ENCODE measurements around the gene ALOX15B. TPM values are rescaled to one million over a fixed set of nuclear protein-coding genes. Genes with fewer than 3 reads are reported as not detected.
A peak's percentile ranks its signal among the peaks of the same experiment; 100 is the strongest.
"Not testable (repeated sequence)": the region's sequence is repeated elsewhere in the genome, so short reads cannot be mapped to it uniquely, and the experiment has no call there.

ALOX15B gene
- total and polyA plus RNA-seq, 10 donors = 0.13 to 7.8 (median 2.7) TPM

DNA sequence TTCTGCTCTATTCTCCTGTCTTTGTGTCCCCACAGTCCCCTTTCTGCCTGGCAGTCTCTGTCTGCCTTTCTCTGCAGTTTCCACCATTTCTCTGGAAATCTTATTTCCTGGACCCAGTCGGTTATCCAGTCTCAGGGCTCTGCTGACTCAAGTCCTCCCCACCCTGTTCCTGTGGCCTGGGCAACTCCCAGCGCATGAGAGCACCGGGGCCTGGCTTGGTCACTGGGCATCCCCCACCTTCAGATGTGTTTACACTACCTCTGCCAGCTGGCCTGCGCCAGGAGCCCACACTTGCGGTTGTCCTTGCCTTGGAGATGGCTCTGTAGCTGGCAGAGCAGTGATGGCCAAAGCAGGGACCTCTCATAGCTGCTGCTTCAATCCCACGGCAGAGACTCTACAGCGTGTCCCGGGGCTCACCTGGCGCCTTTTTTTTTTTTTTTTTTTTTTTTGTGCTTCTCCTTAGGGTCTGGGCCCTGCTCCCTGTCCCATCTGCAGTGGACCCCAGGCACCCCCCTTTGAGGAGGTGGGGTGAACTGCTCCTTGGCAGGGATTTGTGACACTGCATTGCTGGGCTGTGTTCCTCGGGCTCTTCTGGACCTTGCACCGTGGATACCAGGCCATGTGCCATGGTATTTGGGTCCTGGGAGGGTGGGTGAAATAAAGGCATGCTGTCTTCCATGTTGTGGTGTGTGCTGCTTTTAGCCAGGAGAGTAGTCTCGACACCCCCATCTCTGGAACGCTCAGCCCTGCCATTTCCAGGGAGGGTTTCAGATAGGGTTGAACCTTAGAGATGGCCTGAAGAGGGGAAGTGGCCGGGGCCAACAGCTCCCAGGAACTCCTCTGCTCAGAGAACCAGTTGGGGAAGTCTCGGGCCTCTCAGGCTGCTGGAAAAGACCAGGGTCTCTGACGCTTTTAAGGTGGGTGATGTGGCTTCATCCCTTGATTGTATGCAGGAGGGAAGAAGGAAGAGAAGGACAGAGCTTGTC, 18.9 kb upstream of the ALOX15B start:
- Histone ChIP-seq H3K27me3 (replicated peaks in 1 of 7) (peaks cover 0 to 45% (median 19%) of the 10 kb centered on the region in 7 donors), H3K9me3 (no peaks in the 10 kb centered on the region), H3K36me3 (no peaks in the 10 kb centered on the region), H3K27ac (peak overlapping the region in 1 of 8 donors; percentile 43), H3K4me1 (peaks cover 10 to 75% (median 35%) of the 10 kb centered on the region in 6 donors), H3K4me3 (no peak overlapping the region)
- WGBS, 5 donors = 62 to 80% (median 70%) methylated on average over 15 to 16 of the region's 16 CpGs
- TF ChIP-seq POLR2A (IDR thresholded peaks at IDR 0.05) (no peak), POLR2AphosphoS5 (IDR thresholded peaks at IDR 0.05) (no peak), CTCF (IDR thresholded peaks at IDR 0.05 in 8 of 11, conservative IDR thresholded peaks at IDR 0.05 in 3 of 11) (no peak)
- intact Hi-C loops (cut with DNase I; ENCODE audit: low total_unique reads) = no loop called here
- DNase-seq = peak; percentile 64

DNA sequence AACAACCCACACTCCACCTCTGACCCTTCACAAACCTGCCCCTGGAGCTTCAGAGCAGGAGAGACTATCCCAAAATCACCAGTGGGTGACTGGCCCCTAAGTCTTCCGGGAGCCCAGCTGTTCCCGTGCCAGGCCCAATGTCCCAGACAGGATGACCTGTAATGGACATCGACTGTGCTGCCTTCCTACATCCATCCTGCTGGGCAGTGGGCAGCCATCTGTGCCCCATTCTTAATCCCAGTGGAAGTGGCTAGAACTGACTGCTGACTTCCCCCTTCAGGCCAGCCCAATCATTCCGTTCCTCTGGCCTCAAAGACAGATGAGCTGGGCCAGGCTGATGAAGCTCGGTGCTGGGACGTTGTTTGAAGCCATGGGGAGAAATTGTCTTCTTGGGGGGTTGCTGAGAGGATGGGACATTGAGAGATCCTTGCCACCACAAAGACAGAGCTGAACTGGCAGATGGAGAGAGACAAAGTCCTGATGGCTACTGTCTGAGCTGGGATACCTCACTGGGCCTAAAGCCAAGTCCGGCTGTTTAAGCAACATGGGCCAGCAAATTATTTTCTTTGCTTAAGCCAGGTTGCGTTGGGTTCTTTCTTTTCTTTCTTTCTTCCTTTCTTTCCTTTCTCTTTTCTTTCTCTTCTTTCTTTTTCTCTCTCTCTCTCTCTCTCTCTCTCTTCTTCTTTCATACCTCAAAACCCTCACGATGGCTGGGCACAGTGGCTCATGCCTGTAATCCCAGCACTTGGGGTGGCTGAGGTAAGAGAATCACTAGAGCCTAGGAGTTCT, 17.9 kb upstream of the ALOX15B start:
- intact Hi-C loops (cut with DNase I; ENCODE audit: low total_unique reads) = no loop called here
- DNase-seq = peak; percentile 22
- Histone ChIP-seq H3K9me3 (no peaks in the 10 kb centered on the region), H3K27me3 (replicated peaks in 1 of 7) (peaks cover 0 to 44% (median 8%) of the 10 kb centered on the region in 7 donors), H3K4me3 (no peak overlapping the region), H3K36me3 (no peaks in the 10 kb centered on the region), H3K27ac (no peak overlapping the region), H3K4me1 (peaks cover 7 to 69% (median 31%) of the 10 kb centered on the region in 6 donors)
- no peak for TF ChIP-seq POLR2AphosphoS5 (IDR thresholded peaks at IDR 0.05)
- WGBS, 5 donors = 84 to 92% (median 89%) methylated on average over 8 to 9 of the region's 9 CpGs

DNA sequence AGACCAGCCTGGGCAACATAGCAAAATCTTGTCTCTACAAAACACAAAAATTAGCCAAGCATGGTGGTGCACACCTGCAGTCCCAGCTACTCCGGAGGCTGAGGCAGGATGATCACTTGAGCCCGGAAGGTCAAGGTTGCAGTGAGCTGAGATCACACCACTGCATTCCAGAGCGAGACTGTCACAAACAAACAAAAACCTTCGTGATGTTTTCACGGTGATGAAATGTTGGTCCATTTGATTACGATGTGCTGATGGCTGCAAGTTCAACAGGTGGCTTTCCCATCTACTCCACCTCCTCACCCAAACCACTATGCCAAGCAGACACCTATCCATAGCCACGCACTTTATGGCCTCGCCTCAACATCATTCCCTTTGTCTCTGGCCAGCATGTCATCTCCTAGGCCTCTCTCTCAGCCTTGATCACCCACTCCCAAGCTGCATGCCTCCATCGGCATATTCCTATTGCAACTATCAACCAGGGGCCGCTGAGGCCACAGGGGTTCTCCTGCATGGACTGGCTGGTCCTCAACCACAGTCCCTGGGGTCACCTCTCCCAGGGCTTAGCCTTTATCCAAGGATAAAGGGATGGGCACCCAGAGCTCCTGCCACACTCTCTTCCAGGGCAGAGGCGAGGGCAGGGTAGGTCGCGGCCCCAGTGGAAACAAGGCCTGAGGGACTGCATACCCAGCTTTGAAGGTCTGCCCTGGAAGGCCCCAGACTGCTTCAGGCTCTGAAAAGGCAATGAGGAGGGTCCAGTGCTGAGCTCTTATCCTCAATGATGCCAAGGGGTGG, 17.1 kb upstream of the ALOX15B start:
- no peak for TF ChIP-seq CTCF (IDR thresholded peaks at IDR 0.05 in 8 of 11, conservative IDR thresholded peaks at IDR 0.05 in 3 of 11)
- no peak for TF ChIP-seq POLR2A (IDR thresholded peaks at IDR 0.05)
- TF ChIP-seq POLR2AphosphoS5 (IDR thresholded peaks at IDR 0.05) = no peak
- no peaks in the 10 kb centered on the region for H3K9me3 ChIP-seq
- 89 to 96% (median 93%) methylated on average over 10 to 13 of the region's 13 CpGs for WGBS, 5 donors
- intact Hi-C loops (cut with DNase I; ENCODE audit: low total_unique reads) = no loop called here
- no peaks in the 10 kb centered on the region for H3K36me3 ChIP-seq
- peaks cover 0 to 39% (median under 1%) of the 10 kb centered on the region in 7 donors for H3K27me3 ChIP-seq (replicated peaks in 1 of 7)
- peak; percentile 48 for DNase-seq
- H3K4me3 ChIP-seq = no peak overlapping the region
- H3K4me1 ChIP-seq = peaks cover 1 to 61% (median 23%) of the 10 kb centered on the region in 6 donors
- no peak overlapping the region for H3K27ac ChIP-seq

GRCh38 chr17:8022360-8023003, 16.4 kb upstream of the ALOX15B start:
- peak; percentile 6 for DNase-seq
- no peaks in the 10 kb centered on the region for H3K36me3 ChIP-seq
- intact Hi-C loops (cut with DNase I; ENCODE audit: low total_unique reads) = no loop called here
- no peak for TF ChIP-seq POLR2A (IDR thresholded peaks at IDR 0.05)
- TF ChIP-seq POLR2AphosphoS5 (IDR thresholded peaks at IDR 0.05) = no peak
- TF ChIP-seq CTCF (IDR thresholded peaks at IDR 0.05 in 8 of 11, conservative IDR thresholded peaks at IDR 0.05 in 3 of 11) = no peak
- H3K27ac ChIP-seq = no peak overlapping the region
- WGBS, 5 donors = 83 to 93% (median 87%) methylated on average over 3 to 4 of the region's 4 CpGs
- H3K4me3 ChIP-seq = no peak overlapping the region
- peaks cover 0 to 54% (median 17%) of the 10 kb centered on the region in 6 donors for H3K4me1 ChIP-seq
- peaks cover 0 to 39% (median under 1%) of the 10 kb centered on the region in 7 donors for H3K27me3 ChIP-seq (replicated peaks in 1 of 7)
- H3K9me3 ChIP-seq = no peaks in the 10 kb centered on the region

- H3K27ac ChIP-seq = peak overlapping the region in 2 of 8 donors; percentile 21 to 57
- intact Hi-C loops (cut with DNase I; ENCODE audit: low total_unique reads) = not testable (repeated sequence)
These were observed 14.7 kb upstream of the ALOX15B start for GRCh38 chr17:8024161-8024560.

More at GRCh38 chr17:8024161-8024560, 14.7 kb upstream of the ALOX15B start:
- peaks cover 0 to 43% (median 7%) of the 10 kb centered on the region in 7 donors for H3K27me3 ChIP-seq (replicated peaks in 1 of 7)
- H3K4me3 ChIP-seq, H3K9me3 ChIP-seq, H3K36me3 ChIP-seq: not testable (repeated sequence)
- DNase-seq = peak; percentile 19
- 58 to 76% (median 69%) methylated on average over 6 of the region's 6 CpGs for WGBS, 5 donors
- H3K4me1 ChIP-seq = peaks cover 0 to 37% (median 7%) of the 10 kb centered on the region in 6 donors
